ENCODE measurements around the gene CEACAM3. TPM values are rescaled to one million over a fixed set of nuclear protein-coding genes. Genes with fewer than 3 reads are reported as not detected.

CEACAM3 gene
- total and polyA plus RNA-seq, 11 donors: 0.07 to 2.0 (median 1.6) TPM; not detected in 8

DNA sequence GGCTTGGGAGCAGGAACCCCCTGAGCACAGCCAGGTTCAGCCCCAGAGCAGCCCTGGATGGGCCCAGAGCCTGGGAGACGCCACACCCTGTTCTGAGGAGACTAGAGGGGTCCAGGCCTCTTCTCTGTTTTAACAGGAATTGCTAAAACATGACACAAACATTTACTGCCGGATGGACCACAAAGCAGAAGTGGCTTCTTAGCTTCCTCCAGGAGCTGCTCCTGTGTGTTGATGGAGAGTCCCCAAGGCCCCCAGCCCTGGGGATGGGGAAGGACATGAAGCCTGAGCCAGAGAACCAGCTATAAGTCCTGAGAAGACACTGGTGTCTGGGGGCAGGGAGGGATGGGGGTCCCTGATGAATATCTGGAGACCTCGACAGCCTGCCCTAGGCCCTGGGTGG, 14.6 kb downstream of the CEACAM3 start:
- ATAC-seq: peak; percentile 14 to 78 (median 59)
- peaks cover 0 to 36% (median 0%) of the 10 kb centered on the region in 12 donors for H3K4me1 ChIP-seq
- no peaks in the 10 kb centered on the region for H3K9me3 ChIP-seq
- peak; percentile 39 to 71 (median 45) for DNase-seq
- peaks cover 0 to 26% (median 0%) of the 10 kb centered on the region in 9 donors for H3K27me3 ChIP-seq
- no peak overlapping the region for H3K4me3 ChIP-seq
- intact Hi-C loops (cut with DNase I): no loop called here
- TF ChIP-seq, protein P1, sequence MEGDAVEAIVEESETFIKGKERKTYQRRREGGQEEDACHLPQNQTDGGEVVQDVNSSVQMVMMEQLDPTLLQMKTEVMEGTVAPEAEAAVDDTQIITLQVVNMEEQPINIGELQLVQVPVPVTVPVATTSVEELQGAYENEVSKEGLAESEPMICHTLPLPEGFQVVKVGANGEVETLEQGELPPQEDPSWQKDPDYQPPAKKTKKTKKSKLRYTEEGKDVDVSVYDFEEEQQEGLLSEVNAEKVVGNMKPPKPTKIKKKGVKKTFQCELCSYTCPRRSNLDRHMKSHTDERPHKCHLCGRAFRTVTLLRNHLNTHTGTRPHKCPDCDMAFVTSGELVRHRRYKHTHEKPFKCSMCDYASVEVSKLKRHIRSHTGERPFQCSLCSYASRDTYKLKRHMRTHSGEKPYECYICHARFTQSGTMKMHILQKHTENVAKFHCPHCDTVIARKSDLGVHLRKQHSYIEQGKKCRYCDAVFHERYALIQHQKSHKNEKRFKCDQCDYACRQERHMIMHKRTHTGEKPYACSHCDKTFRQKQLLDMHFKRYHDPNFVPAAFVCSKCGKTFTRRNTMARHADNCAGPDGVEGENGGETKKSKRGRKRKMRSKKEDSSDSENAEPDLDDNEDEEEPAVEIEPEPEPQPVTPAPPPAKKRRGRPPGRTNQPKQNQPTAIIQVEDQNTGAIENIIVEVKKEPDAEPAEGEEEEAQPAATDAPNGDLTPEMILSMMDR (IDR thresholded peaks at IDR 0.05): no peak
- no peak for TF ChIP-seq POLR2A (IDR thresholded peaks at IDR 0.05)
- peak overlapping the region in 3 of 12 donors; percentile 34 to 84 (median 41) for H3K27ac ChIP-seq
- 53 to 70% (median 56%) methylated on average over 2 to 3 of the region's 3 CpGs for WGBS, 4 donors
- H3K36me3 ChIP-seq: no peaks in the 10 kb centered on the region

DNA sequence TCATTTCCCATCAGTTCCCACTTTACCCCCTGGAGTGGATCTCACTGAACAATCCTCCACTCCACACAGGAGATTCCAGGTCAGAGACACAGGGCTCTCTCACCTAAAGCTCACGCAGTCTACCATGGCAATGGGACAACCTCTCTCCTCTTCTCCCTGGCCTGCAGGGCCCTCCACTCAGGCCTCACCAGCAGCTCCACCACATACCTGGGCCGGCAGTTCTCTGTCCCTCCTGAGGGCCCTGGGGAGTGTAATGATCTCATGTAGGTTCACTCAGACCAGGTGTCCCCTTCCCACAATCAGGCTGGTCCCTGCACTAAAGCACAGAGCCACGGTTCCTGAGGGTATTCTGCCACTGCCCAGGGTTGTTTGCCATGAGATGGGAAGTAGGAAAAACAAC, 15.6 kb downstream of the CEACAM3 start:
- peaks cover 0 to 36% (median 0%) of the 10 kb centered on the region in 12 donors for H3K4me1 ChIP-seq
- H3K9me3 ChIP-seq: no peaks in the 10 kb centered on the region
- ATAC-seq (no peak), DNase-seq (no peak)
- 45 to 71% (median 62%) methylated on average over 3 of the region's 3 CpGs for WGBS, 4 donors
- H3K27me3 ChIP-seq: peaks cover 0 to 26% (median 0%) of the 10 kb centered on the region in 9 donors
- H3K36me3 ChIP-seq: no peaks in the 10 kb centered on the region
- TF ChIP-seq, protein P1 (IDR thresholded peaks at IDR 0.05): no peak
- TF ChIP-seq POLR2A (IDR thresholded peaks at IDR 0.05): no peak
- intact Hi-C loops (cut with DNase I): no loop called here
- H3K4me3 ChIP-seq: no peak overlapping the region
- no peak overlapping the region for H3K27ac ChIP-seq

DNA sequence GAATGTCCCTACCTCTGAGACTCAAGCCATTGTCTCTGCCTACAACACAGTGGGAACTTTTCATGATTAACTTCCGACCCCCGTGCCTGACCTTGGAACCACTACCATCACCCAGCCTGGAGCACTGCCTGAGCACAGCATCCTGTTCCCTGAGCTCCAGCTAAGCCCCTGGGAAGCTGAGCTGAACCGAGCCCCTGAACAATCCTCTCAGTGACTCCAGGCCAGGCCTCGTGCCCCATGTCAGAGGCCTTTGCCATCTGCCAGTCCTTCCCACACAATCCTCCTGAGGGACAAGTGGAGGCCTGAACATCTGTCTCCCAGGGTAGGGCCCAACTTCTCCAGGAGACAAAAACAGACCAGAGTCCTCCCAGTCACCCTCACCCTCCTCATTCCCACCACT, 17.5 kb downstream of the CEACAM3 start:
- H3K9me3 ChIP-seq: no peaks in the 10 kb centered on the region
- 44 to 51% (median 46%) methylated on average over 4 of the region's 4 CpGs for WGBS, 4 donors
- H3K4me1 ChIP-seq: peaks cover 0 to 24% (median 0%) of the 10 kb centered on the region in 12 donors
- no peak for TF ChIP-seq POLR2A (IDR thresholded peaks at IDR 0.05)
- TF ChIP-seq, protein P1 (IDR thresholded peaks at IDR 0.05): no peak
- H3K27me3 ChIP-seq: peaks cover 0 to 26% (median 0%) of the 10 kb centered on the region in 9 donors
- no peaks in the 10 kb centered on the region for H3K36me3 ChIP-seq
- H3K4me3 ChIP-seq: no peak overlapping the region
- no peak for DNase-seq
- ATAC-seq: no peak
- H3K27ac ChIP-seq: no peak overlapping the region
- intact Hi-C loops (cut with DNase I): no loop called here

DNA sequence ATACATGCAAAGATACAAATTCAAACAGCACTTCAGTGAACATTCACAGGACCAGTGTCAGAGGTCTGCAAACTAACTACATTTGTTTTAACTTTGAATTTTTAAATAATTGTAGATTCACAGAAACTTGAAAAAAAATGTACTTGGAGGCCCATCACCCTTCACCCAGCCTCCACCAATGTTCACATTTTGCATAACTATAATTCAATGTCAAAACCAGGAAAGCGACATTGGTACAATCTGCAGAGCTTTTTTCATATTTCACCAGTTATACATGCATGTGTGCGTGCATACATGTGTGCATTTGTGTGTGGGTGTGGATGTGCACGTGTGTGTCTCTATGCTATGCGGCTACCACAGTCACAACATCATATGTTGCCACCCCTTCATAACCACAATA, 18.9 kb downstream of the CEACAM3 start:
- TF ChIP-seq, protein P1 (IDR thresholded peaks at IDR 0.05): no peak
- TF ChIP-seq POLR2A (IDR thresholded peaks at IDR 0.05): no peak
- Histone ChIP-seq H3K36me3 (no peaks in the 10 kb centered on the region), H3K27me3 (peaks cover 0 to 17% (median 0%) of the 10 kb centered on the region in 9 donors), H3K27ac (no peak overlapping the region), H3K4me1 (peaks cover 0 to 13% (median 0%) of the 10 kb centered on the region in 12 donors), H3K4me3 (no peak overlapping the region), H3K9me3 (no peaks in the 10 kb centered on the region)
- intact Hi-C loops (cut with DNase I): no loop called here
- DNase-seq (no peak), ATAC-seq (no peak)
- WGBS, 4 donors: 58 to 68% (median 66%) methylated on average over 4 of the region's 4 CpGs
